Esophagus squamous epithelium (tissue), 4 donors: ENCODE results near the gene KANTR.
"Not testable (repeated sequence)": the region's sequence is repeated elsewhere in the genome, so short reads cannot be mapped to it uniquely, and the experiment has no call there.

ENCODE experiments used
- CTCF ChIP-seq, 6 experiments: fragments of 450-650 bp in 4 of 6; fragments of 200-600 bp in 2 of 6; sonication (generic) in 2 of 6; IDR thresholded peaks; one replicate each; pipeline ENCODE4 v1.5.1; 2016 to 2019; ENCODE audit warnings: antibody characterized with exemption in 6 of 6, mild to moderate bottlenecking in 4 of 6, moderate library complexity in 4 of 6
- POLR2A ChIP-seq, 4 donors: fragments of 450-650 bp; IDR thresholded peaks; one replicate each; pipeline ENCODE4 v1.6.1; 2017; ENCODE audit warnings: antibody characterized with exemption in 4 of 4, mild to moderate bottlenecking in 4 of 4, moderate library complexity in 3 of 4

GRCh38 chrX:53164566-53164965 lies 70.6 kb downstream of the KANTR start:
- not testable (repeated sequence) for TF ChIP-seq CTCF, POLR2A (IDR thresholded peaks at IDR 0.05)
